Uterus (tissue), 4 donors: Measurements from ENCODE around the gene PPP1R8. TPM values are rescaled to one million over a fixed set of nuclear protein-coding genes. Genes with fewer than 3 reads are reported as not detected.

Experiments
- DNase-seq, 2 donors: peaks; one replicate each; pipeline ENCODE4 v3.0.0-alpha.2; 2019 to 2020
- H3K27ac ChIP-seq, 2 donors: fragments of 200-600 bp; sonication (generic); 1 replicate in 1 of 2; 2 replicates in 1 of 2; pipeline ENCODE4 v1.5.1; 2016 to 2018
- H3K27me3 ChIP-seq, 2 donors: fragments of 200-600 bp; sonication (generic); one replicate each; pipeline ENCODE4 v1.5.1; 2018 to 2019; ENCODE audit warnings: control low read depth in 1 of 2
- H3K36me3 ChIP-seq, 2 donors: fragments of 200-600 bp; sonication (generic); one replicate each; pipeline ENCODE4 v1.5.1; 2019; ENCODE audit warnings: control low read depth in 1 of 2
- H3K4me1 ChIP-seq, 2 donors: fragments of 200-600 bp; sonication (generic); one replicate each; pipeline ENCODE4 v1.5.1; 2018 to 2019; ENCODE audit warnings: control low read depth in 1 of 2
- H3K4me3 ChIP-seq, 2 donors: fragments of 200-600 bp; sonication (generic); 1 replicate in 1 of 2; 2 replicates in 1 of 2; pipeline ENCODE4 v1.5.1; 2018 to 2019; ENCODE audit warnings: mild to moderate bottlenecking in 1 of 2
- H3K9me3 ChIP-seq, 2 donors: fragments of 200-600 bp; sonication (generic); one replicate each; pipeline ENCODE4 v1.5.1; 2019; ENCODE audit warnings: control low read depth in 1 of 2
- CTCF ChIP-seq, 4 experiments: fragments of 200-600 bp in 2 of 4; fragments of 450-650 bp in 2 of 4; sonication (generic) in 2 of 4; IDR thresholded peaks; one replicate each; pipeline ENCODE4 v1.5.1; 2016 to 2019; ENCODE audit warnings: antibody characterized with exemption in 4 of 4, mild to moderate bottlenecking in 2 of 4, moderate library complexity in 1 of 4
- POLR2A ChIP-seq, 2 donors: fragments of 450-650 bp; IDR thresholded peaks; one replicate each; pipeline ENCODE4 v1.6.1; 2016; ENCODE audit warnings: antibody characterized with exemption in 2 of 2, mild to moderate bottlenecking in 1 of 2, moderate library complexity in 1 of 2
- intact Hi-C: fragments of 100-400 bp; cut with DNase I; formaldehyde crosslinking; loops from one replicate; pipeline ENCODE4 v1.15.1; 2023; ENCODE audit warnings: low total_unique reads
- small RNA-seq: library from RNA; depleted of rRNA; stranded (forward); fragments of <200 nt; gene quantifications from one replicate; pipeline ENCODE3, GENCODE V24; 2016
- total RNA-seq, 4 donors: library from RNA; depleted of rRNA in 3 of 4; stranded (reverse); fragments of >200 nt in 3 of 4; gene quantifications; one replicate each; pipeline versions ENCODE4 v1.1.0 to v1.2.4, GENCODE V29; 2014 to 2023
- donor health status: DM: yes; HTN: yes; CAD: no.

Gene PPP1R8
- total RNA-seq, 4 donors from 2014 or later, result 32.3 to 57.5 (median 43.6) TPM

GRCh38 chr1:27891196-27891889, 60.8 kb downstream of the PPP1R8 start:
- no peaks in the 10 kb centered on the region for H3K36me3 ChIP-seq
- intact Hi-C loops, result no loop called here
- no peak overlapping the region for H3K4me3 ChIP-seq
- no peaks in the 10 kb centered on the region for H3K27me3 ChIP-seq
- TF ChIP-seq POLR2A (IDR thresholded peaks at IDR 0.05) (no peak), CTCF (IDR thresholded peaks at IDR 0.05) (no peak)
- H3K4me1 ChIP-seq, result no peaks in the 10 kb centered on the region
- DNase-seq, result no peak
- no peaks in the 10 kb centered on the region for H3K9me3 ChIP-seq
- no peak overlapping the region for H3K27ac ChIP-seq

DNA sequence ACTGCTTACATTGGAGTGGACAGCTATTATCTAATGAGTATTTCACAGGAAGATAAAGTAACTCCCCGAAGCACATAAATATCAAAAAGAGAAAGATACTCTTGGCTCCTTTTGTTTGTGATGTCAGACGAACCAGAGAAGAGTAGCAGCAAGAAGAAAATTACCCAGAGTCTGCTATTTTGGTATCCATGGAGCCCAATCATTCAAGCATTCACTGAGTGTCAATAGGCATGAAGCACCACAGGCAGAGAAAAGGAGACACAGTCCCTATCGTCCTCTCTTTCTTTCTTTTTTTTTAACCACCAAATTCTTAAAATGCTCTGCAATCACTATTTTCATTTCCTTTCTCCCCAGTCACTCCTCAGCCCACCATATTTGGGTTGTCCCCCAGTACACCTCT, 63.9 kb downstream of the PPP1R8 start:
- Histone ChIP-seq H3K9me3 (no peaks in the 10 kb centered on the region), H3K27me3 (no peaks in the 10 kb centered on the region), H3K27ac (no peak overlapping the region), H3K4me3 (no peak overlapping the region), H3K36me3 (no peaks in the 10 kb centered on the region), H3K4me1 (no peaks in the 10 kb centered on the region)
- intact Hi-C loops, result no loop called here
- DNase-seq, result no peak
- TF ChIP-seq CTCF (IDR thresholded peaks at IDR 0.05) (no peak), POLR2A (IDR thresholded peaks at IDR 0.05) (no peak)

Small RNAs within 50 kb of the gene (small RNA-seq; reads per million reads assigned to genes)
- gene RNU6-1245P, result not detected
- 96.1 reads per million, percentile 94 among the genes with 10 or more reads in this experiment for gene SCARNA1

Other genes with a start within 250 kb of the PPP1R8 start
- gene AHDC1, start 226.6 kb upstream of the PPP1R8 start, total RNA-seq, result 100 to 1,000 TPM in 1 of 4 donors, 10 to 100 TPM in 3; 11.2 to 179 (median 50.7) TPM
- gene FGR, start 195.6 kb upstream of the PPP1R8 start, total RNA-seq, result 10 to 100 TPM in 3 of 4 donors, 1 to 10 TPM in 1; 3.0 to 35.9 (median 18.8) TPM
- 100 to 1,000 TPM in 1 of 4 donors, 10 to 100 TPM in 3; 64.4 to 103 (median 79.5) TPM for gene IFI6, start 158.6 kb upstream of the PPP1R8 start, total RNA-seq
- 10 to 100 TPM in 3 of 4 donors, 1 to 10 TPM in 1; 5.4 to 26.6 (median 20.5) TPM for gene FAM76A, start 104.8 kb upstream of the PPP1R8 start, total RNA-seq
- 10 to 100 TPM; 24.4 to 67.8 (median 56.2) TPM for gene STX12, start 57.6 kb upstream of the PPP1R8 start, total RNA-seq
- 10 to 100 TPM in 2 of 4 donors, 1 to 10 TPM in 2; 5.1 to 28.9 (median 15.8) TPM for gene THEMIS2, start 41.8 kb downstream of the PPP1R8 start, total RNA-seq
- 10 to 100 TPM in 3 of 4 donors, 1 to 10 TPM in 1; 5.6 to 50.9 (median 34.1) TPM for gene RPA2, start 83.8 kb downstream of the PPP1R8 start, total RNA-seq
- 1 to 10 TPM in 1 of 4 donors, not detected in 3; 6.6 TPM for gene SMPDL3B, start 104.2 kb downstream of the PPP1R8 start, total RNA-seq
- 1 to 10 TPM in 3 of 4 donors, not detected in 1; 2.8 to 8.2 (median 5.0) TPM for gene XKR8, start 129.2 kb downstream of the PPP1R8 start, total RNA-seq